GM21717 (cell line): ENCODE data around the gene SRPK2.
"Not testable (repeated sequence)": the region's sequence is repeated elsewhere in the genome, so short reads cannot be mapped to it uniquely, and the experiment has no call there.

Experiments
- ATAC-seq: cut with Tn5 transposase; IDR thresholded peaks from one replicate; pipeline ENCODE4 v1.9.1; 2021; ENCODE audit warnings: mild to moderate bottlenecking, moderate library complexity; ENCODE audit not compliant: unreplicated experiment

SRPK2 gene

DNA sequence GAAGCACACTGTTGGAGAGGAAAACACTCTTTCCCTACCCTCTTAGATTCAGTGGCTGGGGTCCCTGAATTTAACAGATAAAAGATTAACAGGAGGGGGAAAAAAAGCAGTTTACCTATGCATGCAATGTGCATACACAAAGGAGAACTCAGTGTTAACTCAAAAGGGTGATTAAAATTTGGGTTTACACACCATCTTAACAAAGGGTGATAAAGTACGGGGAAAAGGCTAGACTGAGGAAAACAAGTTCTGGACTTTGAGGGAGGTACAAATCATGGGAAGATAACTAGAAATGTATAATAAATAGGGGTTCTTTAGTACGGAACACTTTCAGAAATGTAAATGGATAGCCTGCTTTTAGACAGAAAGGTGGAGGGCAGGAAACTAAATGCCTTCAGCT lies 83.1 kb downstream of the SRPK2 start:
- ATAC-seq: no peak

DNA sequence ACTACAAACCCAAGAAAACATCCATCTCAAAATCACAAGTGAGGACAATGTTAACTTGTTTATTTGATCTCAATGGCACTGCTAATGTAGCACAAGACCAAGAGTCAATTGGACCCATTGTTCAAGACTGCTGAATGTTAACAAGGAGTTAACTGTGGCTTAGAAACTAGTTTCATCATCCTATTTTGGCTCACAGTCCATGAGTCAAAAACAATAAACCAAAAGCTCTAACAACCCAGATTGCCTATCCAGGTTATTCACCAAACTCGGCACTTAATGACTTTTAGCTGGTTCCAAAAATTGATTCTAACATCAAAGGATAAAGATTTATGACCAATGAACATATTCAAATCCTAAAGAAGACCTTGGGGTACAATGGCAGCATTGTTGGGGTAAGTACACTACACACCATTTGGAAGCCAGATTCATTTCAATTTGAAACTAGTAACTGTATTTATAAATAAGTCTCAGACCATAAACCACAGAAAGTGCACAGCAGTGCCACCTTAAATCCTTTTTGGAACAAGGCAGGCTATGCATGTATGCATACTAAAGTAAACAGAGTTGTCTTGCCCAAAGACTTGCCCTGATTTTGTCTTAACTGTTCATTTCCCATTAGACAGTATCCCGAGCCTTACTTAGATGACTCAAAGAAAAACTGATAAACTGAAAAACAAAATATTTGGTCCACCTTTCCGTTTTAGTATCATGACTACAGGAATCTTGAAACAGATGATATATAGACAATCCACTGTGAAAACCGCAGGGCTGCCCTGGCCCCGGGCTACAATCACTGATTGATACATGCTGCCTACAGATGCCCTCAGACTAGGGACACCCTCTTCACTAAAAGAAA lies 84.5 kb downstream of the SRPK2 start:
- ATAC-seq: peak; percentile 64

- ATAC-seq: not testable (repeated sequence)
These were observed 88.1 kb downstream of the SRPK2 start for GRCh38 chr7:105300587-105300986.

DNA sequence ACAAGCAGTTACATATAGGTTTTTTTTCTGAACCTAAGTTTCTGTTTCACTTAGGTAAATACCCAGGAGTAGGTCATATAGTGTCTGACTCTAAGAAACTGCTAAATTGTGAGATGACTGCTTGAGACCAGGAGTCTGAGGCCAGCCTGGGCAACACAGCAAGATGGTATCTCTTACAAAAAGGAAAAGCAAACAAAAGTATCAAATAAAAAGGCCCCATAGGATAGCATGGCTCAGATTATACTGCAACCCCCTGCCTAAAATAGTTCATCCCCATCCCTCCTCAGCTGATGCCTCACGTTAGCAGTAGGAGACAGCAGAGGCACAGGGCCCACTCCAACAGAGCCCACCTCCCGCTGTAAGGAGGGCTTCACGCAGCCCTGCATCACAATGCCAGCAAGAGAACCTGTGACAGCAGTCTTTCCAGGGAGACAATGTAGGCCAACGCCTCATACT lies 90.3 kb downstream of the SRPK2 start:
- peak; percentile 98 for ATAC-seq

GRCh38 chr7:105297985-105298384 lies 90.7 kb downstream of the SRPK2 start:
- ATAC-seq: peak; percentile 58

DNA sequence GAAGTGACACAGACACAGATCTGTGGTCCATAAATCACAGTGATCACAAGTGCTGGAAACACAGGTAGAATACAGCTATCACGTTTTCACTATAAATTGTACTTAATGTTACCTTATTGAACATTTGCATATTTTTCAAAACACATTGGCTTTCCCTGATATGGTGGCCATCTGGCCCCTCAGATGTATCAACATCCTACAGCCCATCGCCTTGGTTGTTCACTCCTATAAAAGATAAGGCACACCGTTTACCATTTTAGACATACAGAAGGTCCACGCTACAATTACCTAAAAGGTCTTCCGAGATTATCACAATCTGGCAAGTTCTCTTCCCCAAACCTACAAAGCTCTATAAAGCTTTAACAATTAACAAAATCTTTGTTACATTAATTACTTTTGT lies 91.4 kb downstream of the SRPK2 start:
- no peak for ATAC-seq

GRCh38 chr7:105296491-105296890 lies 92.2 kb downstream of the SRPK2 start:
- ATAC-seq: no peak

DNA sequence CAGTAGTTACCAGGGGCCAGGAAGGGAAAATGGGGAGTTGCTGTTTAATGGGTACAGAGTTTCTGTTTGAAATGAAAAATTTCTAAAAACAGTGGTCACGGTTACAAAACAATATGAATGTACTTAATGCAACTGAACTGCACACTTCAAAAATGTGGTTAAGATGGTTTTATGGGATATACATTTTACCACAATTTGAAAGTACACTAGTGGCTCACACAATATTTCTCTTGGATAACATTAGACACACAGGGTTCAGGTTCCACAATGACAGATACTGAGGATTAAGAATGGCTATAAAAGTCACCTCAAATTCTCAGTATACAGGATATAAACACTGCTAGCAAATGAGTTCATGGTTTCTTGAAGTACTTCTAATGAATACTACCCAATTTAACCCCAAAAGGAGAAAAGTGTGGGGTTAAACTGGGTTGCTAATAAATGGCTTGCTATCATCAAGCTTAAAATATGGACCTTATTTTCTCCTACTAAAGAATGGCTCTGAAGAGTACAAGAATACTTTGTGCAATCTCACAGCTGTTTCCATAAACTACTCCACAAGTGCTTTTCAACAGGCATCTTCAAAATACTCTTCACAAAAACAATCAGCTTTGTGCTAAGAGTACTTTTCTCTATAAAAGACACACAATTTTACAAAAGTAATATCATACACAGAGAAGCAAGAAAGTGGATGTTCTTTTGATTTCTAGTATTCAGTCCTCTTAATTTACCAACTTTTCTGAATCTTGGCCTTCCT lies 92.9 kb downstream of the SRPK2 start:
- no peak for ATAC-seq

DNA sequence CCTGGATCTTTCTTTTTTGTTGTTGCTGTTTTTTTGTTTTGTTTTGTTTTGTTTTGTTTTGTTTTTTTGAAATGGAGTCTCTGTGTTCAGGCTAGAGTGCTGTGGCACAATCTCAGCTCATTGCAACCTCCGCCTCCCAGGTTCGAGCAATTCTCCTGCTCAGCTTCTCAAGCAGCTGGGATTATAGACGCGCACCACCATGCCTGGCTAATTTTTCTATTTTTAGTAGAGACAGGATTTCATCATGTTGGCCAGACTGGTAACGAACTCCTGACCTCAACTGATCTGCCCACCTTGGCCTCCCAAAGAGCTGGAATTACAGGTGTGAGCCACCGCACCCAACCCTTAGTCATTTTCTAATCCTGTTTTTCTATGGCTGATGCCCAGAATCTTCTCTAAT lies 94.2 kb downstream of the SRPK2 start:
- ATAC-seq: not testable (repeated sequence)

DNA sequence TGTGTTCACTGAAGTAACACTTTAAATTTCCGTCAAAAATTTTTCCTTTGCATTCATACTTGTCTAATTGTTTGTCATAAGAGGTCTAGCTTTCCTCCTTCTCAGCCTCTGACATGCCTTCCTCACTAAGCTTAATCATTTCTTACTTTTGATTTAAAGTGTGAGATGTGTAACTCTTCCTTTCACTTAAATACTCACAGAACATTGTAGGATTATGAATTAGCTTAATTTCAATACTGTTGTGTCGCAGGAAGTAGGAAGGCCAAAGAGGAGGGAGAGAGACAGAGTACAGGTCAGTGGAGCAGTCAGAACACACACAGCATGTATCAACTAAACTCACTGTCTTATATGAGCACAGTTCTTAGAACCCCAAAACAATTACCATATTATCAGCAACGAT lies 99.0 kb downstream of the SRPK2 start:
- no peak for ATAC-seq

DNA sequence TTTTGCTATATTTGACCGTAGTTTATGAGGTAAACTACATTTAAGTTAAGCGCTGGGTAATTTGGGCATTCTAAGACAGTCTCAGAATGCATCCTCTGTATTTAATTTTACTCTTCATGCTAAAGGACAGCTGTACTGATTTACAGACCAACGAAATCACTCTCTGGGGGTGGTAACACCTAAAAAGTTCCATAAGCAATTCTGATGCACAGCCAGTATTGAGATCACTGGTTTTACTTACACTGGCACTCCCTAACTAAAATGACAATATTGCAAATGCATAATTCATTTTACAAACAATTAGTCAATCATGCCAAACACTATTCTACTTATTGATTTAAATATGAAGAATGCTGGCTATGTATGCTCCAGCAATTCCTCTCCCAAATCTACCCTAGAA lies 102.3 kb downstream of the SRPK2 start:
- no peak for ATAC-seq

DNA sequence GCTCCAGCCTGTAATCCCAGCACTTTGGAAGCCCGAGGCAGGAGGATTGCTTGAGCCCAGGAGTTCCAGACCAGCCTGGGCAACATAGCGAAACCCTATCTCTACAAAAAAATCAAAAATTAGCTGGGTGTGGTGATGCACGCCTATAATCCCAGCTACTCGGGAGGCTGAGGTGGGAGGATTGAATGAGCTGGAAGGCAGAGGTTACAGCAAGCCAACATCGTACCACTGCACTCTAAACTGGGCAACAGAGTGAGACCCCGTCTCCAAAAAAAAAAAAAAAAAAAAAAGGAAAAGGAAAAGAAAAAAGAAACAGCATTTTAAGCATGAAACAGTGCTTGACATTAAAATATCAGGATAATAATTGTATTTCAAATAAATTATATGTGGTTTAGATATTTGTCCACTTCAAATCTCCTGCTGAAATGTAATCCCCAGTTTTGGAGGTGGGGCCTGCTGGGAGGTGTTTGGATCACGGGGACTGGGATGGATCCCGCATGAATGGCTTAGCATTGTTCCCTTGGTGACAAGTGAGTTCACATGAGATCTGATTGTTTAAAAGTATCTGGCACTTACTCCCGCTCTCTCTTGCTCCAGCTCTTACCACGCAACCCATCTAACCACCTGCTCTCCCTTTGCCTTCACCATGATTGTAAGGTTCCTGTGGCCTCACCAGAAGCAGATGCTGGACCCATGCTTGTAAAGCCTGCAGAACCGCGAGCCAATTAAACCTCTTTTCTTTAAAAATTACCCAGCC lies 103.4 kb downstream of the SRPK2 start:
- no peak for ATAC-seq

- no peak for ATAC-seq
These were observed 104.7 kb downstream of the SRPK2 start for GRCh38 chr7:105284014-105284413.

DNA sequence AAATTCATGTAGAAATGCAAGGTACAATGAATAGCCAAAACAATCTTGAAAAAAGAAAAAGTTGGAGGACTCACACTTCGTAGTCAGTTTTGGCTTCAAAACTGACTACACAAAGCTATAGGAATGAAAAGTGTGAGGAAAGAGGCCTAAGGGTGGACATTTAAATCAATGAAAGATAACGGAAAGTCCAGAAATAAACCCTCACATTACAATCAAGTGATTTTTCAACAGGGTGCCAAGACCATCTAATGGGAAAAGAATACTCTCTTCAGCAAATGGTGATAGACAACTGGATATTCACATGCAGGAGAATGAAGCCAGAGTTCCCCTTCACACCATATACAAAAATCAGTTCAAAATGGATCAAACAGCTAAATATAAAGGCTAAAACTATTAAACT lies 106.8 kb downstream of the SRPK2 start:
- ATAC-seq: no peak

DNA sequence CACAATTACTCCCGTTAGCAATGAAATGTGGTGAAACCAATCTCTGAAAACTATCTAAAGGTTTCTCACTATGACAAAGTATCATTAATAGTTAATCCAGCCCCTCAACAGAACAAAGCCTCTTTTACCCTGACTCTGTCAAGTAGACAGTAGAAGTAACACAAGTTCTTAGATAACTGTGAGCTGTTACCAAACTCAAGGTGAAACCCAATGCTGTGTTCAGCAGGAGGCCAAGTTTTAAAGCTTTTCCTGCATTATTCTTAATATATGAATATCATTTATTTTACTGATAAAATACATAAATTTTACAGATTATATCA lies 109.1 kb downstream of the SRPK2 start:
- peak; percentile 53 for ATAC-seq

DNA sequence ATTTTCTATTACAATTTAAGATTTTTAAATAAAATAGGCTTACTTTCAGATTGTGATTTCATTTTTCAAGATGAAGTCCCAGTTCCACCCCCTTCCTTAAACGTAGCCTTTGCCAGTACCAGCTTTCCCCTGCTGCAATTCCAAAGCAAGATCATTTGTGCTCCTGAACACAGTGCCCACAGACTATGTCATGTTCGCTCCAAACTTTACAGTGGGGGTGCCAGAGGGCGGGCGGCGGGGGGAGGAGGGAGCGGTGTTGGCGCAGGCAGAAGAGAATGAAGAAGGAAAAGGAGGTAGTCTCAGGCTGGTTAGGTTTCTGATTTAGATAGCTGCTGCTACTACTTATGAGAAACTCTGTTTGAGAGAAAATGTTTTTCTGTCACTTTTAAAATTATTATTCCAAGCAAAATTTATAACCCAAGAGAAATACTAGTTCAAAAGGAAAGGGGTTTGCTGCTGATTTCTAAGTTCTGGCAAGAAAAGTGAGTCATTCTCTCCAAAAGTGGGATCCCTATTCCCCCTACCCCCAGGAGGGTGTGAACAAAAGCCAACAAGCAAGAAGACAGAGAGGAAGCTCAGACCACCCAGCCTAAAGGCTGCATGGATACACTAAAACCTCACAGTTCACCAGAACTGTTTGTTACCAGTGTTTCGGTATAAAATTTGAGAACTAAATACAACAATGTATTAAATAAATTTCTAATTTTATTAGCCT lies 109.6 kb downstream of the SRPK2 start:
- ATAC-seq: peak; percentile 35

GRCh38 chr7:105278565-105278964 lies 110.2 kb downstream of the SRPK2 start:
- no peak for ATAC-seq

DNA sequence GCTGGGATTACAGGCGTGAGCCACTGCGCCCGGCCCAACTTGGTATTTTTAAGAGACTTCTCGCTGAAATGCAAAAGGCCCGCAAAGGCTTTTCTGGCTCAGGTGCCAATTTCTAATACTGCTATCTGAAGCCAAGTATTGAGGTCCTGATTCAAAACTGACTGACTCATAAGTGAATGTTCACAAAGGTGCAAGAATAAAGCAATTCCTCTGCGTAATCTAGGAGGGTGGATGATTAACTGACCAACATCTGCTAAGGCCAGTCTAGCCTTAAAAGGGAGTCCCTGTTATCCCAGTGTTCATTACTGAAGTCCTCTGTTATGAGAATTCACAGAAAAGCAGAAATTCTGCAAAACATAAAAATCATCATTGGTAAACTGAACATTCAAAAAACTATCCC lies 111.4 kb downstream of the SRPK2 start:
- ATAC-seq: no peak

DNA sequence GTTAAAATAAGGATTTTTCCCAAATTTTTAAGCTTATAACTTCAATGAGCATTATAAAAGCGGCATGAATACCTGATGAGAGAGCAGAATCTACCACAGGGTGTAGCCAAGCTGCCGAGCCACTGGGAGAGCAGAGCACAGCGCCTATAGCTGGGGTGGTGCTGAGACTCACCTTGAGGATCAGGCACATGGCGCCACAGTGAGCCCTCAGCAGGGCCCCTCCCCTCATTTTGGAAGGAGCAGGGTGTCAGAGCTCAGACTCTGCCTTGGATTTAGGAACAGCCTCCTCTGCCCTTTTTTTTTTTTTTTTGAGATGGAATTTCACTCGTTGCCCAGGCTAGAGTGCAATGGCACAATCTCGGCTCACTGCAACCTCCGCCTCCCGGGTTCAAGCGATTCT lies 118.6 kb downstream of the SRPK2 start:
- ATAC-seq: no peak

DNA sequence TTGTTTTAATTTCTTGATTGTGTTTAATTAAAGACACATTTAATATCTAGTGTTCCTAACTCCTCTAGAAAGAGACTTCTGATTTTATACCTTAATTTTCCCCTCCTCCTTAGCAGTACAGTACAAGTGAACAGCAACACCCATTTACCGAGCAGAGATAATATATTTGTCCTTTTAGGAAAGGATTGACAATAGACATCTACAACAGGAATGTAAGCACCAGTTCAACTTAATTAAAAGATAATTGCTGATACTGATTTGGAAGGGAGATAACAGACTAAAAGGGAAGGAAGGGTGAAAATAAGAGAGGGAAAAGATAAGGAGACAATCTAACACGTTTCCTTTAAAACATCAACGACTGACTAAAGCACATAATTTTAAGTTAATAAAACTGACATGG lies 119.3 kb downstream of the SRPK2 start:
- ATAC-seq: peak; percentile 15
